Activated CD4-positive, alpha-beta T cell treated with anti-CD3 and anti-CD28 coated beads, Interleukin-2, amount 50 U/mL, for 1 hour (primary cell): Measurements from ENCODE around the gene PA2G4.
"Not testable (repeated sequence)": the region's sequence is repeated elsewhere in the genome, so short reads cannot be mapped to it uniquely, and the experiment has no call there.

ENCODE experiments used
- DNase-seq: peaks from one replicate; pipeline ENCODE4 v3.0.0-alpha.2; 2020

The PA2G4 gene

GRCh38 chr12:56154818-56155217, 50.5 kb downstream of the PA2G4 start:
- no peak for DNase-seq

GRCh38 chr12:56155256-56155845, 51.0 kb downstream of the PA2G4 start:
- no peak for DNase-seq

- DNase-seq, result not testable (repeated sequence)
Observed at GRCh38 chr12:56156464-56157200, 52.3 kb downstream of the PA2G4 start.

GRCh38 chr12:56157201-56158028, 53.1 kb downstream of the PA2G4 start:
- DNase-seq, result peak; percentile 48

GRCh38 chr12:56158029-56158925, 53.9 kb downstream of the PA2G4 start, which contains the start of gene MYL6:
TSS of gene MYL6 (plus strand) at chr12:56158359. CDS start at chr12:56158402, 43 bp downstream.
- DNase-seq, result peak; percentile 87

- no peak for DNase-seq
Observed at GRCh38 chr12:56158926-56159461, 54.6 kb downstream of the PA2G4 start.

- no peak for DNase-seq
Observed at GRCh38 chr12:56159482-56160192, 55.3 kb downstream of the PA2G4 start.

GRCh38 chr12:56160193-56160763, 55.9 kb downstream of the PA2G4 start:
- peak; percentile 66 for DNase-seq

- no peak for DNase-seq
Observed at GRCh38 chr12:56160894-56161689, 56.7 kb downstream of the PA2G4 start.

GRCh38 chr12:56161690-56162351, 57.5 kb downstream of the PA2G4 start:
- no peak for DNase-seq

- no peak for DNase-seq
Observed at GRCh38 chr12:56162468-56163290, 58.3 kb downstream of the PA2G4 start.
